HCT116 (cell line): ENCODE data around the gene RBM20. TPM values are rescaled to one million over a fixed set of nuclear protein-coding genes. Genes with fewer than 3 reads are reported as not detected.

Experiments
- ATAC-seq: fragments of 200-7000 bp; cut with Tn5 transposase; 2 replicates; pipeline ENCODE4 v1.9.1; 2020; ENCODE audit warnings: mild to moderate bottlenecking, moderate library complexity
- BruUV-seq: library from RNA; stranded (reverse); fragments of 400-500 nt; replicated peaks from 2 replicates; lab custom pipeline; 2021; lab: Mats Ljungman, UMichigan
- CTCF ChIA-PET: fragments of 300-600 bp; sonication (Branson Sonifier 250); formaldehyde crosslinking; loops from one replicate; lab custom pipeline; 2021; ENCODE audit warnings: antibody characterized with exemption; lab: Charles Lee
- POLR2A ChIA-PET: fragments of 300-600, 350-600 bp; sonication (Branson Sonifier 250); formaldehyde crosslinking; loops from one replicate; lab custom pipeline; 2021; ENCODE audit warnings: antibody characterized with exemption; lab: Charles Lee
- RAD21 ChIA-PET, 2 experiments: fragments of 300-600 bp; sonication (Branson Sonifier 250); formaldehyde crosslinking; loops; one replicate each; lab custom pipeline; 2023; ENCODE audit warnings: low total read pairs in 2 of 2; ENCODE audit not compliant: uncharacterized antibody in 2 of 2, unreplicated experiment in 2 of 2, low non-redundant PET in 1 of 2; lab: Charles Lee
- DNase-seq: peaks from one replicate; pipeline ENCODE4 v3.0.0-alpha.2; 2010; ENCODE audit warnings: low read depth, low spot score
- H2AFZ ChIP-seq: fragments of 200-600 bp; shearing (Covaris generic), sonication (generic); 2 replicates; pipeline ENCODE4 v1.6.1; 2017; ENCODE audit warnings: low read depth, mixed run types, mixed read lengths, antibody characterized with exemption, low read length; ENCODE audit not compliant: poor library complexity, severe bottlenecking
- H3K27ac ChIP-seq: 2 replicates; pipeline ENCODE4 v1.5.1; 2012; ENCODE audit warnings: low read depth, low read length
- H3K27me3 ChIP-seq: fragments of 200-600 bp; sonication (generic); 2 replicates; pipeline ENCODE4 v1.6.1; 2016; ENCODE audit warnings: mixed run types, low read length, mixed read lengths; ENCODE audit not compliant: insufficient read depth
- H3K36me3 ChIP-seq, 2 experiments: fragments of 200-500 bp in 1 of 2; fragments of 200-600 bp in 1 of 2; sonication (Bioruptor generic) in 1 of 2; sonication (generic) in 1 of 2; 2 replicates each; pipeline versions ENCODE4 v1.5.1 to v1.6.1; 2014 to 2016; ENCODE audit warnings: low read length in 2 of 2, inconsistent platforms in 1 of 2, mixed read lengths in 1 of 2, mixed run types in 1 of 2; ENCODE audit not compliant: insufficient read depth in 2 of 2, control insufficient read depth in 1 of 2
- H3K4me1 ChIP-seq, 2 experiments: fragments of 200-600 bp in 1 of 2; sonication (generic) in 1 of 2; 2 replicates each; pipeline versions ENCODE4 v1.5.1 to v1.6.1; 2012 to 2017; ENCODE audit warnings: low read length in 2 of 2, inconsistent platforms in 1 of 2, mild to moderate bottlenecking in 1 of 2, mixed read lengths in 1 of 2, mixed run types in 1 of 2, moderate library complexity in 1 of 2; ENCODE audit not compliant: insufficient read depth in 2 of 2, control insufficient read depth in 1 of 2
- H3K4me2 ChIP-seq: fragments of 200-600 bp; sonication (generic); 2 replicates; pipeline ENCODE4 v1.6.1; 2017; ENCODE audit warnings: mixed run types, low read length, mixed read lengths
- H3K4me3 ChIP-seq, 2 experiments: fragments of 200-600 bp in 1 of 2; sonication (generic) in 1 of 2; replicated peaks in 1 of 2; 2 replicates each; pipeline ENCODE4 v1.5.1; 2011 to 2016; ENCODE audit warnings: low read length in 2 of 2, control low read depth in 1 of 2, low read depth in 1 of 2, mild to moderate bottlenecking in 1 of 2, mixed read lengths in 1 of 2, mixed run types in 1 of 2
- H3K79me2 ChIP-seq: fragments of 200-600 bp; sonication (generic); 2 replicates; pipeline ENCODE4 v1.6.1; 2017; ENCODE audit warnings: mild to moderate bottlenecking, mixed run types, low read length, moderate library complexity, mixed read lengths; ENCODE audit not compliant: insufficient read depth
- H3K9ac ChIP-seq: fragments of 200-600 bp; sonication (generic); 2 replicates; pipeline ENCODE4 v1.6.1; 2016; ENCODE audit warnings: low read length, mixed read lengths
- H3K9me2 ChIP-seq: fragments of 200-600 bp; sonication (generic), shearing (Covaris generic); 2 replicates; pipeline ENCODE4 v1.6.1; 2017; ENCODE audit warnings: mixed run types, mild to moderate bottlenecking, moderate library complexity; ENCODE audit not compliant: insufficient read depth
- H3K9me3 ChIP-seq, 2 experiments: fragments of 200-500 bp in 1 of 2; fragments of 200-600 bp in 1 of 2; sonication (Bioruptor generic) in 1 of 2; sonication (generic) in 1 of 2; 2 replicates each; pipeline ENCODE4 v1.6.1; 2014 to 2017; ENCODE audit warnings: low read length in 2 of 2, mixed read lengths in 2 of 2, inconsistent platforms in 1 of 2, low read depth in 1 of 2, mild to moderate bottlenecking in 1 of 2, mixed run types in 1 of 2, moderate library complexity in 1 of 2; ENCODE audit not compliant: control insufficient read depth in 1 of 2, insufficient read depth in 1 of 2
- H4K20me1 ChIP-seq: fragments of 200-600 bp; sonication (generic), shearing (Covaris generic); 2 replicates; pipeline ENCODE4 v1.6.1; 2017; ENCODE audit warnings: mixed run types, mild to moderate bottlenecking, moderate library complexity; ENCODE audit not compliant: insufficient read depth
- ATF3 ChIP-seq: IDR thresholded peaks from 2 replicates; pipeline ENCODE4 v1.6.1; 2012
- CBX3 ChIP-seq: IDR thresholded peaks from 2 replicates; pipeline ENCODE4 v1.6.1; 2012; ENCODE audit warnings: low read depth
- CEBPB ChIP-seq: IDR thresholded peaks from 2 replicates; pipeline ENCODE4 v1.6.1; 2012; ENCODE audit warnings: low read depth
- CTCF ChIP-seq, 3 experiments: fragments of 200-600 bp in 1 of 3; sonication (generic) in 1 of 3; IDR thresholded peaks in 2 of 3; conservative IDR thresholded peaks in 1 of 3; 2 replicates each; pipeline ENCODE4 v1.5.1; 2012 to 2017; ENCODE audit warnings: low read depth in 2 of 3, low read length in 2 of 3, antibody characterized with exemption in 1 of 3, borderline replicate concordance in 1 of 3, control low read depth in 1 of 3, mild to moderate bottlenecking in 1 of 3, mixed read lengths in 1 of 3, mixed run types in 1 of 3, moderate library complexity in 1 of 3; ENCODE audit not compliant: insufficient read depth in 1 of 3
- ELF1 ChIP-seq: IDR thresholded peaks from 2 replicates; pipeline ENCODE4 v1.6.1; 2012; ENCODE audit warnings: low read depth, borderline replicate concordance
- EZH2 ChIP-seq: fragments of 200-600 bp; sonication (generic); IDR thresholded peaks from 2 replicates; pipeline ENCODE4 v1.6.1; 2017; ENCODE audit warnings: antibody characterized with exemption, mixed run types
- MAX ChIP-seq: IDR thresholded peaks from 2 replicates; pipeline ENCODE4 v1.6.1; 2012
- SP1 ChIP-seq: IDR thresholded peaks from 2 replicates; pipeline ENCODE4 v1.6.1; 2012; ENCODE audit warnings: low read depth
- SRF ChIP-seq: IDR thresholded peaks from 2 replicates; pipeline ENCODE4 v1.6.1; 2012; ENCODE audit warnings: low read depth
- ZNF274 ChIP-seq: fragments of 200-500 bp; sonication (Bioruptor generic); IDR thresholded peaks from 2 replicates; pipeline ENCODE4 v1.6.1; 2014; ENCODE audit warnings: mild to moderate bottlenecking, low read depth, low read length, inconsistent platforms
- intact Hi-C: fragments of 100-400 bp; cut with micrococcal nuclease; formaldehyde crosslinking; loops from 2 replicates; pipeline ENCODE4 v1.10.0; 2022
- total RNA-seq: library from RNA; stranded (reverse); gene quantifications from one replicate; pipeline ENCODE4 v1.2.1, GENCODE V29; 2021; ENCODE audit not compliant: unreplicated experiment

The RBM20 gene
- total RNA-seq, 1 experiment from 2014 or later: 2.0 TPM

- Histone ChIP-seq H3K36me3 (no peaks in the 10 kb centered on the region), H3K4me1 (no peaks in the 10 kb centered on the region; a peak in 1 of 4 replicates), H3K79me2 (no peaks in the 10 kb centered on the region), H3K4me3 (no peak overlapping the region), H2AFZ (no peak overlapping the region), H3K4me2 (no peak overlapping the region), H4K20me1 (no peaks in the 10 kb centered on the region), H3K9me2 (no peaks in the 10 kb centered on the region), H3K9me3 (no peaks in the 10 kb centered on the region), H3K27me3 (no peaks in the 10 kb centered on the region), H3K27ac (no peak overlapping the region), H3K9ac (no peak overlapping the region)
- TF ChIP-seq SRF: no peak
- ChIA-PET RAD21 (no interaction called here), POLR2A (interaction anchor here (0.5 to 0.7 kb wide), 2 partner anchors 32 to 44 kb away, joined by 4 read pairs; no protein-coding TSS in a partner anchor), CTCF (no interaction called here)
- BruUV-seq: no TSS peak
- no peak for DNase-seq
- no peak for ATAC-seq
- intact Hi-C loops: no loop called here
Observed at GRCh38 chr10:110845192-110845755, 201.1 kb downstream of the RBM20 start.

GRCh38 chr10:110845756-110846620 is 201.9 kb downstream of the RBM20 start:
- BruUV-seq: no TSS peak
- H2AFZ ChIP-seq: no peak overlapping the region
- H3K9ac ChIP-seq: no peak overlapping the region
- no peaks in the 10 kb centered on the region for H3K79me2 ChIP-seq
- H3K36me3 ChIP-seq: no peaks in the 10 kb centered on the region
- H3K27me3 ChIP-seq: no peaks in the 10 kb centered on the region
- TF ChIP-seq ZNF274 (no peak), ELF1 (no peak), ATF3 (no peak), EZH2 (no peak), CBX3 (no peak), MAX (no peak), CTCF (IDR thresholded peaks at IDR 0.05 in 2 of 3, conservative IDR thresholded peaks at IDR 0.05 in 1 of 3; ENCODE audit: borderline replicate concordance in 1 of 3, insufficient read depth in 1 of 3, low read depth in 2 of 3, low read length in 2 of 3) (no peak), CEBPB (no peak), SP1 (no peak)
- TF ChIP-seq, all 23 proteins: peak for 0
- Histone ChIP-seq H3K4me2 (no peak overlapping the region), H3K4me1 (no peaks in the 10 kb centered on the region; a peak in 1 of 4 replicates), H3K4me3 (no peak overlapping the region), H3K27ac (no peak overlapping the region), H4K20me1 (no peaks in the 10 kb centered on the region), H3K9me3 (no peaks in the 10 kb centered on the region), H3K9me2 (no peaks in the 10 kb centered on the region)
- intact Hi-C loops: no loop called here
- RAD21 ChIA-PET: no interaction called here
- CTCF ChIA-PET: no interaction called here
- ATAC-seq (peak; percentile 28; the same call in 1 of the 2 replicates), DNase-seq (no peak)
- POLR2A ChIA-PET: interaction anchor here (0.5 to 0.7 kb wide), 2 partner anchors 33 to 45 kb away, joined by 4 read pairs; no protein-coding TSS in a partner anchor
